Muscle of leg (tissue), 11 donors: ENCODE data around the gene APBA1. TPM values are rescaled to one million over a fixed set of nuclear protein-coding genes. Genes with fewer than 3 reads are reported as not detected.
"Not testable (repeated sequence)": the region's sequence is repeated elsewhere in the genome, so short reads cannot be mapped to it uniquely, and the experiment has no call there.

ENCODE experiments used
- DNase-seq: peaks from one replicate; pipeline ENCODE4 v3.0.0; 2013
- H3K27ac ChIP-seq: one replicate; pipeline ENCODE4 v1.5.1; 2013; ENCODE audit warnings: mild to moderate bottlenecking, low read length, control low read depth
- H3K27me3 ChIP-seq: one replicate; pipeline ENCODE4 v1.6.1; 2013; ENCODE audit warnings: low read length; ENCODE audit not compliant: control insufficient read depth, insufficient read depth
- H3K36me3 ChIP-seq: one replicate; pipeline ENCODE4 v1.6.1; 2013; ENCODE audit warnings: low read length; ENCODE audit not compliant: control insufficient read depth, insufficient read depth
- H3K4me1 ChIP-seq: one replicate; pipeline ENCODE4 v1.6.1; 2013; ENCODE audit warnings: low read length; ENCODE audit not compliant: control insufficient read depth, insufficient read depth
- H3K4me3 ChIP-seq: one replicate; pipeline ENCODE4 v1.5.1; 2013; ENCODE audit warnings: low read length, control low read depth
- H3K9me3 ChIP-seq: replicated peaks from 2 replicates; pipeline ENCODE4 v1.6.1; 2013; ENCODE audit warnings: low read depth, low read length; ENCODE audit not compliant: control insufficient read depth
- WGBS: methylation state at CpG from one replicate; pipeline ENCODE4 v1.1.5; 2013; ENCODE audit warnings: missing lambda C conversion rate; ENCODE audit not compliant: insufficient coverage; 5-methylcytosine and 5-hydroxymethylcytosine counted together
- polyA plus RNA-seq, 8 donors: library from polyadenylated mRNA; unstranded; fragments of 120-200 nt; gene quantifications; one replicate each; pipeline versions ENCODE4 v1.2.1 to v1.2.3, GENCODE V29; 2013; ENCODE audit warnings: inconsistent platforms in 1 of 8, low replicate concordance in 1 of 8; ENCODE audit not compliant: insufficient read length in 8 of 8, insufficient read depth in 1 of 8
- total RNA-seq: library from RNA; stranded (reverse); fragments of 120-200 nt; gene quantifications from one replicate; pipeline ENCODE4 v1.2.4, GENCODE V29; 2013

Gene APBA1
- total and polyA plus RNA-seq, 9 donors = 5.3 to 13.3 (median 7.8) TPM

- DNase-seq = no peak
- H3K27ac ChIP-seq = no peak overlapping the region
- H3K4me1 ChIP-seq = no peaks in the 10 kb centered on the region
- H3K36me3 ChIP-seq = no peaks in the 10 kb centered on the region
- no peak overlapping the region for H3K4me3 ChIP-seq
- no CpG with 5 or more reads among the region's 4 CpGs for WGBS
- no peaks in the 10 kb centered on the region for H3K27me3 ChIP-seq
- no peaks in the 10 kb centered on the region for H3K9me3 ChIP-seq
These were observed 244.9 kb downstream of the APBA1 start for GRCh38 chr9:69427286-69427685.

- Histone ChIP-seq H3K9me3 (no peaks in the 10 kb centered on the region), H3K4me3 (no peak overlapping the region), H3K27me3 (no peaks in the 10 kb centered on the region), H3K4me1 (peaks cover 3% of the 10 kb centered on the region), H3K36me3 (no peaks in the 10 kb centered on the region), H3K27ac (no peak overlapping the region)
- 88% methylated on average over 16 of the region's 17 CpGs for WGBS
- DNase-seq = no peak
These were observed 246.9 kb downstream of the APBA1 start for GRCh38 chr9:69425136-69425801.

GRCh38 chr9:69421908-69422801 is 250.0 kb downstream of the APBA1 start:
- Histone ChIP-seq H3K4me1 (peaks cover 3% of the 10 kb centered on the region), H3K36me3 (no peaks in the 10 kb centered on the region), H3K27me3 (no peaks in the 10 kb centered on the region), H3K27ac (no peak overlapping the region), H3K4me3 (no peak overlapping the region), H3K9me3 (no peaks in the 10 kb centered on the region)
- WGBS = 73% methylated on average over 6 of the region's 16 CpGs
- peak; percentile 78 for DNase-seq

- Histone ChIP-seq H3K36me3 (no peaks in the 10 kb centered on the region), H3K4me3 (no peak overlapping the region), H3K9me3 (no peaks in the 10 kb centered on the region), H3K27ac (no peak overlapping the region), H3K4me1 (peaks cover 3% of the 10 kb centered on the region), H3K27me3 (no peaks in the 10 kb centered on the region)
- DNase-seq = no peak
- 86% methylated on average over 4 of the region's 10 CpGs for WGBS
These were observed 251.4 kb downstream of the APBA1 start for GRCh38 chr9:69420611-69421270.

- H3K27ac ChIP-seq = no peak overlapping the region
- H3K36me3 ChIP-seq = no peaks in the 10 kb centered on the region
- DNase-seq = peak; percentile 64
These were observed 259.4 kb downstream of the APBA1 start for GRCh38 chr9:69412741-69413150.

GRCh38 chr9:69411931-69412740 is 260.0 kb downstream of the APBA1 start:
- no peaks in the 10 kb centered on the region for H3K27me3 ChIP-seq
- H3K4me1 ChIP-seq = peaks cover 5% of the 10 kb centered on the region
- no peaks in the 10 kb centered on the region for H3K9me3 ChIP-seq
- no peaks in the 10 kb centered on the region for H3K36me3 ChIP-seq
- no peak for DNase-seq
- H3K4me3 ChIP-seq = no peak overlapping the region
- H3K27ac ChIP-seq = no peak overlapping the region
- WGBS = 53% methylated on average over 44 of the region's 52 CpGs

More at GRCh38 chr9:69412741-69413150, 259.4 kb downstream of the APBA1 start:
- Histone ChIP-seq H3K9me3 (no peaks in the 10 kb centered on the region), H3K4me1 (peaks cover 5% of the 10 kb centered on the region), H3K27me3 (no peaks in the 10 kb centered on the region), H3K4me3 (peak overlapping the region; percentile 5)
- WGBS = 3% methylated on average over 12 of the region's 20 CpGs

GRCh38 chr9:69411246-69411645 is 260.9 kb downstream of the APBA1 start:
- WGBS = 100% methylated on average over 1 of the region's 3 CpGs

GRCh38 chr9:69409936-69410335 is 262.2 kb downstream of the APBA1 start:
- DNase-seq, H3K27me3 ChIP-seq, H3K36me3 ChIP-seq, H3K9me3 ChIP-seq, H3K4me3 ChIP-seq, H3K4me1 ChIP-seq, H3K27ac ChIP-seq: not testable (repeated sequence)
- WGBS = 61% methylated on average over 6 of the region's 6 CpGs

More at GRCh38 chr9:69411246-69411645, 260.9 kb downstream of the APBA1 start:
- Histone ChIP-seq H3K9me3 (no peaks in the 10 kb centered on the region), H3K4me1 (peaks cover 5% of the 10 kb centered on the region), H3K27me3 (no peaks in the 10 kb centered on the region), H3K36me3 (no peaks in the 10 kb centered on the region), H3K27ac (no peak overlapping the region), H3K4me3 (no peak overlapping the region)
- DNase-seq = no peak

- no CpG with 5 or more reads among the region's 1 CpG for WGBS
- no peaks in the 10 kb centered on the region for H3K27me3 ChIP-seq
- no peak overlapping the region for H3K27ac ChIP-seq
- H3K9me3 ChIP-seq = no peaks in the 10 kb centered on the region
- DNase-seq = no peak
- H3K4me1 ChIP-seq = peaks cover 7% of the 10 kb centered on the region
- no peaks in the 10 kb centered on the region for H3K36me3 ChIP-seq
- no peak overlapping the region for H3K4me3 ChIP-seq
These were observed 271.7 kb downstream of the APBA1 start for GRCh38 chr9:69400470-69400869.
